Activated CD8-positive, alpha-beta memory T cell treated with anti-CD3 and anti-CD28 coated beads for 36 hours (primary cell): ENCODE data around the gene SAGE1. TPM values are rescaled to one million over a fixed set of nuclear protein-coding genes. Genes with fewer than 3 reads are reported as not detected.
"Not testable (repeated sequence)": the region's sequence is repeated elsewhere in the genome, so short reads cannot be mapped to it uniquely, and the experiment has no call there.

ENCODE experiments used
- CTCF ChIA-PET: fragments of 350-600 bp; sonication (Branson Sonifier 250); formaldehyde crosslinking; loops from one replicate; lab custom pipeline; 2021; ENCODE audit warnings: antibody characterized with exemption; lab: Charles Lee
- POLR2A ChIA-PET: fragments of 350-600 bp; sonication (Branson Sonifier 250); formaldehyde crosslinking; loops from one replicate; lab custom pipeline; 2021; ENCODE audit warnings: antibody characterized with exemption; lab: Charles Lee
- total RNA-seq, 2 experiments: library from RNA; stranded (reverse); gene quantifications; one replicate each; pipeline ENCODE4 v1.2.3, GENCODE V29; 2021

Gene SAGE1
- not detected for total RNA-seq

GRCh38 chrX:135893294-135893817 lies at the start of gene SAGE1, which contains the start of gene CT45A10:
TSS of gene SAGE1 (plus strand) at chrX:135893716. CDS start at chrX:135896243, 2,527 bp downstream.
TSS of gene CT45A10 (minus strand) at chrX:135893444. CDS start at chrX:135885344, 8,100 bp downstream.
- CTCF ChIA-PET: no interaction called here
- POLR2A ChIA-PET: no interaction called here

GRCh38 chrX:135854438-135854837 lies 39.1 kb upstream of the SAGE1 start, which contains the start of gene CT45A8:
TSS of gene CT45A8 (minus strand) at chrX:135854538. CDS start at chrX:135850783, 3,755 bp downstream.
- CTCF ChIA-PET, POLR2A ChIA-PET: not testable (repeated sequence)

- CTCF ChIA-PET, POLR2A ChIA-PET: not testable (repeated sequence)
These were observed 21.8 kb upstream of the SAGE1 start, which contains the start of gene CT45A9 for GRCh38 chrX:135871712-135872111. TSS of gene CT45A9 (minus strand) at chrX:135871812. CDS start at chrX:135868061, 3,751 bp downstream.

- POLR2A ChIA-PET, CTCF ChIA-PET: not testable (repeated sequence)
These were observed 10.8 kb upstream of the SAGE1 start for GRCh38 chrX:135882741-135883140.

- POLR2A ChIA-PET, CTCF ChIA-PET: not testable (repeated sequence)
These were observed 5.3 kb upstream of the SAGE1 start for GRCh38 chrX:135888230-135888629.

GRCh38 chrX:135888976-135889375 lies 4.5 kb upstream of the SAGE1 start:
- CTCF ChIA-PET, POLR2A ChIA-PET: not testable (repeated sequence)

- ChIA-PET POLR2A (no interaction called here), CTCF (no interaction called here)
These were observed 3.4 kb upstream of the SAGE1 start for GRCh38 chrX:135890087-135890585.

GRCh38 chrX:135892781-135893180 lies 735 bp upstream of the SAGE1 start:
- POLR2A ChIA-PET: no interaction called here
- CTCF ChIA-PET: no interaction called here

GRCh38 chrX:135910251-135910650 lies 16.7 kb downstream of the SAGE1 start:
- ChIA-PET CTCF (no interaction called here), POLR2A (no interaction called here)

GRCh38 chrX:135914404-135914803 lies 20.9 kb downstream of the SAGE1 start:
- POLR2A ChIA-PET: no interaction called here
- CTCF ChIA-PET: no interaction called here

- CTCF ChIA-PET, POLR2A ChIA-PET: not testable (repeated sequence)
These were observed 27.0 kb downstream of the SAGE1 start for GRCh38 chrX:135920516-135920915.

GRCh38 chrX:135923353-135923752 lies 29.8 kb downstream of the SAGE1 start:
- ChIA-PET CTCF (no interaction called here), POLR2A (no interaction called here)

- ChIA-PET POLR2A (no interaction called here), CTCF (no interaction called here)
These were observed 34.4 kb downstream of the SAGE1 start for GRCh38 chrX:135927897-135928296.

GRCh38 chrX:135931644-135932487 lies 38.4 kb downstream of the SAGE1 start:
- POLR2A ChIA-PET: no interaction called here
- CTCF ChIA-PET: no interaction called here

GRCh38 chrX:135944486-135944885 lies 51.0 kb downstream of the SAGE1 start:
- POLR2A ChIA-PET: no interaction called here
- CTCF ChIA-PET: no interaction called here

- ChIA-PET POLR2A (no interaction called here), CTCF (no interaction called here)
These were observed 57.8 kb downstream of the SAGE1 start for GRCh38 chrX:135951291-135951690.

Other genes starting within 250 kb of the SAGE1 start
- not detected for gene CT45A1, start 180.1 kb upstream of the SAGE1 start, total RNA-seq
- gene CT45A3, start 125.5 kb upstream of the SAGE1 start, total RNA-seq: not detected
- not detected for gene CT45A5, start 108.2 kb upstream of the SAGE1 start, total RNA-seq
- not detected for gene CT45A6, start 90.9 kb upstream of the SAGE1 start, total RNA-seq
- gene CT45A2, start 73.7 kb upstream of the SAGE1 start, total RNA-seq: not detected
- gene CT45A7, start 56.4 kb upstream of the SAGE1 start, total RNA-seq: not detected
- not detected for gene CT45A8, start 39.2 kb upstream of the SAGE1 start, total RNA-seq
- gene CT45A9, start 21.9 kb upstream of the SAGE1 start, total RNA-seq: not detected
- not detected for gene CT45A10, start 272 bp upstream of the SAGE1 start, total RNA-seq
- gene MMGT1, start 80.3 kb downstream of the SAGE1 start, total RNA-seq: 10 to 100 TPM; 24.8 to 26.3 TPM
- gene SLC9A6, start 91.7 kb downstream of the SAGE1 start, total RNA-seq: 10 to 100 TPM; 14.8 to 15.2 TPM